ENCODE data around the gene ARHGAP42. TPM values are rescaled to one million over a fixed set of nuclear protein-coding genes. Genes with fewer than 3 reads are reported as not detected.
A peak's percentile ranks its signal among the peaks of the same experiment; 100 is the strongest.

The ARHGAP42 gene
- total and polyA plus RNA-seq, 2 experiments from 2014 or later = 0.74 to 2.7 TPM

- in situ Hi-C loops (cut with MboI) = loop anchor here (10.0 to 25.0 kb wide), 2 partner anchors 155 to 1513 kb away; no protein-coding TSS in a partner anchor
Observed at GRCh38 chr11:100849901-100850235, 162.8 kb downstream of the ARHGAP42 start.

GRCh38 chr11:100851147-100851546 lies 164.1 kb downstream of the ARHGAP42 start:
- no peaks in the 10 kb centered on the region for H3K36me3 ChIP-seq (ENCODE audit: low read depth)
- in situ Hi-C loops (cut with MboI) = loop anchor here (10.0 to 25.0 kb wide), 2 partner anchors 156 to 1514 kb away; no protein-coding TSS in a partner anchor
- no peaks in the 10 kb centered on the region for H3K27me3 ChIP-seq (replicated peaks; ENCODE audit: insufficient read depth)
- TF ChIP-seq EZH2phosphoT487 (IDR thresholded peaks at IDR 0.05; ENCODE audit: insufficient read depth, low read depth) = no peak
- no peak for TF ChIP-seq EZH2 (IDR thresholded peaks at IDR 0.05; ENCODE audit: insufficient read depth, poor library complexity, severe bottlenecking)
- 78 to 82% methylated on average over 4 of the region's 4 CpGs for WGBS, 2 experiments (ENCODE audit: low coverage in 1 of 2, low lambda C conversion rate in 2 of 2, missing lambda C conversion rate in 2 of 2)
- H2AFZ ChIP-seq = no peak overlapping the region
- H3K9me3 ChIP-seq (ENCODE audit: low read depth) = no peaks in the 10 kb centered on the region
- no peaks in the 10 kb centered on the region for H3K9me2 ChIP-seq (ENCODE audit: insufficient read depth)
- no peak overlapping the region for H3K27ac ChIP-seq
- no peak overlapping the region for H3K4me3 ChIP-seq
- no peaks in the 10 kb centered on the region for H4K20me1 ChIP-seq (ENCODE audit: insufficient read depth)
- peaks cover 17% of the 10 kb centered on the region; the same call in 1 of the 2 replicates for H3F3A ChIP-seq (ENCODE audit: insufficient read depth)
- no peaks in the 10 kb centered on the region for H3K79me2 ChIP-seq (ENCODE audit: insufficient read depth)
- DNase-seq = peak; percentile 53
- H3K9ac ChIP-seq = no peak overlapping the region
- H3K4me1 ChIP-seq (ENCODE audit: insufficient read depth) = peaks cover 16% of the 10 kb centered on the region
- no peak overlapping the region for H3K4me2 ChIP-seq (ENCODE audit: unreplicated experiment)

More at GRCh38 chr11:100849901-100850235, 162.8 kb downstream of the ARHGAP42 start:
- no peak overlapping the region for H3K4me3 ChIP-seq
- H3K9me3 ChIP-seq (ENCODE audit: low read depth) = no peaks in the 10 kb centered on the region
- H3K9ac ChIP-seq = no peak overlapping the region
- WGBS, 2 experiments (ENCODE audit: low coverage in 1 of 2, low lambda C conversion rate in 2 of 2, missing lambda C conversion rate in 2 of 2) = 55 to 58% methylated on average over 4 of the region's 4 CpGs
- H3K27me3 ChIP-seq (replicated peaks; ENCODE audit: insufficient read depth) = no peaks in the 10 kb centered on the region
- TF ChIP-seq EZH2phosphoT487 (IDR thresholded peaks at IDR 0.05; ENCODE audit: insufficient read depth, low read depth) (no peak), EZH2 (IDR thresholded peaks at IDR 0.05; ENCODE audit: insufficient read depth, poor library complexity, severe bottlenecking) (no peak)
- H3K4me1 ChIP-seq (ENCODE audit: insufficient read depth) = peaks cover 16% of the 10 kb centered on the region
- peak overlapping the region; percentile 36; the same call in 1 of the 2 replicates for H3K27ac ChIP-seq
- no peaks in the 10 kb centered on the region for H3K36me3 ChIP-seq (ENCODE audit: low read depth)
- no peaks in the 10 kb centered on the region for H4K20me1 ChIP-seq (ENCODE audit: insufficient read depth)
- H3F3A ChIP-seq (ENCODE audit: insufficient read depth) = peaks cover 17% of the 10 kb centered on the region; the same call in 1 of the 2 replicates
- H3K4me2 ChIP-seq (ENCODE audit: unreplicated experiment) = peak overlapping the region; percentile 60
- DNase-seq = peak; percentile 13
- H3K9me2 ChIP-seq (ENCODE audit: insufficient read depth) = no peaks in the 10 kb centered on the region
- no peaks in the 10 kb centered on the region for H3K79me2 ChIP-seq (ENCODE audit: insufficient read depth)
- H2AFZ ChIP-seq = no peak overlapping the region

GRCh38 chr11:100851584-100852152 lies 164.6 kb downstream of the ARHGAP42 start:
- 96 to 99% methylated on average over 5 of the region's 5 CpGs for WGBS, 2 experiments (ENCODE audit: low coverage in 1 of 2, low lambda C conversion rate in 2 of 2, missing lambda C conversion rate in 2 of 2)

GRCh38 chr11:100855466-100856067 lies 168.5 kb downstream of the ARHGAP42 start:
- Histone ChIP-seq H3K4me3 (no peak overlapping the region), H3K9me2 (ENCODE audit: insufficient read depth) (no peaks in the 10 kb centered on the region), H2AFZ (no peak overlapping the region), H3K4me1 (ENCODE audit: insufficient read depth) (no peaks in the 10 kb centered on the region), H3K9me3 (ENCODE audit: low read depth) (no peaks in the 10 kb centered on the region), H4K20me1 (ENCODE audit: insufficient read depth) (no peaks in the 10 kb centered on the region), H3K27me3 (replicated peaks; ENCODE audit: insufficient read depth) (no peaks in the 10 kb centered on the region), H3K36me3 (ENCODE audit: low read depth) (no peaks in the 10 kb centered on the region), H3K4me2 (ENCODE audit: unreplicated experiment) (no peak overlapping the region), H3K79me2 (ENCODE audit: insufficient read depth) (no peaks in the 10 kb centered on the region), H3K9ac (no peak overlapping the region), H3K27ac (no peak overlapping the region), H3F3A (ENCODE audit: insufficient read depth) (no peaks in the 10 kb centered on the region)
- in situ Hi-C loops (cut with MboI) = loop anchor here (10.0 to 25.0 kb wide), 2 partner anchors 161 to 1518 kb away; no protein-coding TSS in a partner anchor
- WGBS, 2 experiments (ENCODE audit: low coverage in 1 of 2, low lambda C conversion rate in 2 of 2, missing lambda C conversion rate in 2 of 2) = 5 to 6% methylated on average over 1 of the region's 1 CpG
- peak; percentile 68 for DNase-seq
- no peak for TF ChIP-seq EZH2 (IDR thresholded peaks at IDR 0.05; ENCODE audit: insufficient read depth, poor library complexity, severe bottlenecking)
- no peak for TF ChIP-seq EZH2phosphoT487 (IDR thresholded peaks at IDR 0.05; ENCODE audit: insufficient read depth, low read depth)

More at GRCh38 chr11:100851584-100852152, 164.6 kb downstream of the ARHGAP42 start:
- no peak overlapping the region for H3K4me3 ChIP-seq
- H3K9me2 ChIP-seq (ENCODE audit: insufficient read depth) = no peaks in the 10 kb centered on the region
- no peaks in the 10 kb centered on the region for H3K27me3 ChIP-seq (replicated peaks; ENCODE audit: insufficient read depth)
- H3K27ac ChIP-seq = no peak overlapping the region
- H3K79me2 ChIP-seq (ENCODE audit: insufficient read depth) = no peaks in the 10 kb centered on the region
- DNase-seq = no peak
- no peaks in the 10 kb centered on the region for H4K20me1 ChIP-seq (ENCODE audit: insufficient read depth)
- peaks cover 16% of the 10 kb centered on the region for H3K4me1 ChIP-seq (ENCODE audit: insufficient read depth)
- no peaks in the 10 kb centered on the region for H3K36me3 ChIP-seq (ENCODE audit: low read depth)
- peaks cover 17% of the 10 kb centered on the region; the same call in 1 of the 2 replicates for H3F3A ChIP-seq (ENCODE audit: insufficient read depth)
- no peak overlapping the region for H3K9ac ChIP-seq
- no peaks in the 10 kb centered on the region for H3K9me3 ChIP-seq (ENCODE audit: low read depth)
- TF ChIP-seq EZH2 (IDR thresholded peaks at IDR 0.05; ENCODE audit: insufficient read depth, poor library complexity, severe bottlenecking) (no peak), EZH2phosphoT487 (IDR thresholded peaks at IDR 0.05; ENCODE audit: insufficient read depth, low read depth) (no peak)
- H3K4me2 ChIP-seq (ENCODE audit: unreplicated experiment) = no peak overlapping the region
- in situ Hi-C loops (cut with MboI) = loop anchor here (10.0 to 25.0 kb wide), 2 partner anchors 157 to 1514 kb away; no protein-coding TSS in a partner anchor
- no peak overlapping the region for H2AFZ ChIP-seq
